Left ventricle myocardium inferior (tissue), 1 donor: ENCODE results near the gene SLC16A12. TPM values are rescaled to one million over a fixed set of nuclear protein-coding genes. Genes with fewer than 3 reads are reported as not detected.
A peak's percentile ranks its signal among the peaks of the same experiment; 100 is the strongest.

ENCODE experiments used
- DNase-seq: peaks from one replicate; pipeline ENCODE4 v3.0.0-alpha.2; 2020
- H3K27ac ChIP-seq: fragments of 200-600 bp; replicated peaks from 2 replicates; pipeline ENCODE4 v1.8.0; 2021
- H3K27me3 ChIP-seq: fragments of 200-600 bp; 2 replicates; pipeline ENCODE4 v1.8.0; 2021; ENCODE audit warnings: low read depth
- H3K36me3 ChIP-seq: fragments of 200-600 bp; 2 replicates; pipeline ENCODE4 v1.8.0; 2021
- H3K4me1 ChIP-seq: fragments of 200-600 bp; 2 replicates; pipeline ENCODE4 v1.8.0; 2021
- H3K4me3 ChIP-seq: fragments of 200-600 bp; 2 replicates; pipeline ENCODE4 v1.8.0; 2021; ENCODE audit warnings: mild to moderate bottlenecking, moderate library complexity
- H3K9me3 ChIP-seq: fragments of 200-600 bp; replicated peaks from 2 replicates; pipeline ENCODE4 v1.8.0; 2021
- CTCF ChIP-seq: fragments of 200-600 bp; IDR thresholded peaks from 2 replicates; pipeline ENCODE4 v1.8.0; 2021; ENCODE audit warnings: antibody characterized with exemption, mild to moderate bottlenecking, borderline replicate concordance
- intact Hi-C: fragments of 100-400 bp; cut with micrococcal nuclease; formaldehyde crosslinking; loops from one replicate; pipeline ENCODE4 v1.11.0; 2022
- long read RNA-seq: library from polyadenylated mRNA; unstranded; transcript quantifications from one replicate; pipeline ENCODE4 v2.0.0, GENCODE V29; 2021
- total RNA-seq: library from RNA; stranded (reverse); fragmentation: NEBNext Ultra II Directional; extraction: Animal tissue kit (Norgen Biotek cat#: 25700); gene quantifications from one replicate; pipeline ENCODE4 v1.2.1, GENCODE V29; 2021
- donor health status: DM: no; HTN: yes; CAD: no; lungs with severe emphysema.

The SLC16A12 gene
- 2.0 TPM for total RNA-seq
- long read RNA-seq, partial matches to known transcripts, result 1 of 2 reads
- long read RNA-seq, other reads (novel, unspliced or antisense), result 1 of 2 reads

GRCh38 chr10:89535171-89536012, at the start of gene SLC16A12:
Gene SLC16A12, minus strand, starts transcription at chr10:89535594. Its CDS starts 73,016 bp downstream, at chr10:89462578.
- peaks cover 22% of the 10 kb centered on the region for H3K4me1 ChIP-seq
- DNase-seq, result peak; percentile 37
- H3K27me3 ChIP-seq, result peaks cover 54% of the 10 kb centered on the region
- peak within 1 kb of the TSS; percentile 78 for H3K27ac ChIP-seq
- no peaks in the 10 kb centered on the region for H3K36me3 ChIP-seq
- H3K4me3 ChIP-seq, result peak within 1 kb of the TSS; percentile 74
- TF ChIP-seq CTCF, result peak; percentile 40
- no peaks in the 10 kb centered on the region for H3K9me3 ChIP-seq
- intact Hi-C loops, result no loop called here

GRCh38 chr10:89582022-89582421, 46.6 kb upstream of the SLC16A12 start:
- no peaks in the 10 kb centered on the region for H3K27me3 ChIP-seq
- intact Hi-C loops, result no loop called here
- H3K36me3 ChIP-seq, result peaks cover 5% of the 10 kb centered on the region
- H3K27ac ChIP-seq, result no peak overlapping the region
- peaks cover under 1% of the 10 kb centered on the region for H3K4me1 ChIP-seq
- H3K9me3 ChIP-seq, result peaks cover under 1% of the 10 kb centered on the region
- no peak for TF ChIP-seq CTCF
- H3K4me3 ChIP-seq, result no peak overlapping the region
- no peak for DNase-seq

GRCh38 chr10:89580243-89580642, 44.8 kb upstream of the SLC16A12 start:
- DNase-seq, result no peak
- H3K36me3 ChIP-seq, result peaks cover 5% of the 10 kb centered on the region
- no peak for TF ChIP-seq CTCF
- no peaks in the 10 kb centered on the region for H3K4me1 ChIP-seq
- no peak overlapping the region for H3K4me3 ChIP-seq
- no peaks in the 10 kb centered on the region for H3K27me3 ChIP-seq
- H3K27ac ChIP-seq, result no peak overlapping the region
- intact Hi-C loops, result no loop called here
- peaks cover 14% of the 10 kb centered on the region for H3K9me3 ChIP-seq

- no peaks in the 10 kb centered on the region for H3K4me1 ChIP-seq
- TF ChIP-seq CTCF, result no peak
- DNase-seq, result no peak
- peaks cover 14% of the 10 kb centered on the region for H3K9me3 ChIP-seq
- H3K27me3 ChIP-seq, result no peaks in the 10 kb centered on the region
- no peak overlapping the region for H3K4me3 ChIP-seq
- H3K36me3 ChIP-seq, result no peaks in the 10 kb centered on the region
- intact Hi-C loops, result no loop called here
- H3K27ac ChIP-seq, result no peak overlapping the region
Observed at GRCh38 chr10:89576696-89577095, 41.3 kb upstream of the SLC16A12 start.

- intact Hi-C loops, result no loop called here
- TF ChIP-seq CTCF, result no peak
- no peaks in the 10 kb centered on the region for H3K36me3 ChIP-seq
Observed at GRCh38 chr10:89576022-89576421, 40.6 kb upstream of the SLC16A12 start.

More at GRCh38 chr10:89576022-89576421, 40.6 kb upstream of the SLC16A12 start:
- Histone ChIP-seq H3K4me3 (no peak overlapping the region), H3K9me3 (peaks cover 14% of the 10 kb centered on the region), H3K27me3 (no peaks in the 10 kb centered on the region), H3K27ac (no peak overlapping the region), H3K4me1 (no peaks in the 10 kb centered on the region)
- no peak for DNase-seq
